Epithelial cell of esophagus (primary cell): Measurements from ENCODE around the gene AP2A2.

Experiments
- DNase-seq: peaks from one replicate; pipeline ENCODE4 v3.0.0; 2010; ENCODE audit warnings: low read depth
- H3K4me3 ChIP-seq: 2 replicates; pipeline ENCODE4 v1.5.1; 2011; ENCODE audit warnings: mild to moderate bottlenecking, low read length, control low read depth
- TF ChIP-seq, protein P1 (sequence below): IDR thresholded peaks from 2 replicates; pipeline ENCODE4 v1.5.1; 2011; ENCODE audit warnings: low read depth, mild to moderate bottlenecking, low read length, control low read depth, inconsistent platforms; ENCODE audit not compliant: insufficient read depth; ENCODE audit errors: missing control alignments

The AP2A2 gene

GRCh38 chr11:1034456-1035295, 109.0 kb downstream of the AP2A2 start:
- no peak overlapping the region for H3K4me3 ChIP-seq
- TF ChIP-seq, protein P1, sequence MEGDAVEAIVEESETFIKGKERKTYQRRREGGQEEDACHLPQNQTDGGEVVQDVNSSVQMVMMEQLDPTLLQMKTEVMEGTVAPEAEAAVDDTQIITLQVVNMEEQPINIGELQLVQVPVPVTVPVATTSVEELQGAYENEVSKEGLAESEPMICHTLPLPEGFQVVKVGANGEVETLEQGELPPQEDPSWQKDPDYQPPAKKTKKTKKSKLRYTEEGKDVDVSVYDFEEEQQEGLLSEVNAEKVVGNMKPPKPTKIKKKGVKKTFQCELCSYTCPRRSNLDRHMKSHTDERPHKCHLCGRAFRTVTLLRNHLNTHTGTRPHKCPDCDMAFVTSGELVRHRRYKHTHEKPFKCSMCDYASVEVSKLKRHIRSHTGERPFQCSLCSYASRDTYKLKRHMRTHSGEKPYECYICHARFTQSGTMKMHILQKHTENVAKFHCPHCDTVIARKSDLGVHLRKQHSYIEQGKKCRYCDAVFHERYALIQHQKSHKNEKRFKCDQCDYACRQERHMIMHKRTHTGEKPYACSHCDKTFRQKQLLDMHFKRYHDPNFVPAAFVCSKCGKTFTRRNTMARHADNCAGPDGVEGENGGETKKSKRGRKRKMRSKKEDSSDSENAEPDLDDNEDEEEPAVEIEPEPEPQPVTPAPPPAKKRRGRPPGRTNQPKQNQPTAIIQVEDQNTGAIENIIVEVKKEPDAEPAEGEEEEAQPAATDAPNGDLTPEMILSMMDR: no peak
- DNase-seq: no peak

DNA sequence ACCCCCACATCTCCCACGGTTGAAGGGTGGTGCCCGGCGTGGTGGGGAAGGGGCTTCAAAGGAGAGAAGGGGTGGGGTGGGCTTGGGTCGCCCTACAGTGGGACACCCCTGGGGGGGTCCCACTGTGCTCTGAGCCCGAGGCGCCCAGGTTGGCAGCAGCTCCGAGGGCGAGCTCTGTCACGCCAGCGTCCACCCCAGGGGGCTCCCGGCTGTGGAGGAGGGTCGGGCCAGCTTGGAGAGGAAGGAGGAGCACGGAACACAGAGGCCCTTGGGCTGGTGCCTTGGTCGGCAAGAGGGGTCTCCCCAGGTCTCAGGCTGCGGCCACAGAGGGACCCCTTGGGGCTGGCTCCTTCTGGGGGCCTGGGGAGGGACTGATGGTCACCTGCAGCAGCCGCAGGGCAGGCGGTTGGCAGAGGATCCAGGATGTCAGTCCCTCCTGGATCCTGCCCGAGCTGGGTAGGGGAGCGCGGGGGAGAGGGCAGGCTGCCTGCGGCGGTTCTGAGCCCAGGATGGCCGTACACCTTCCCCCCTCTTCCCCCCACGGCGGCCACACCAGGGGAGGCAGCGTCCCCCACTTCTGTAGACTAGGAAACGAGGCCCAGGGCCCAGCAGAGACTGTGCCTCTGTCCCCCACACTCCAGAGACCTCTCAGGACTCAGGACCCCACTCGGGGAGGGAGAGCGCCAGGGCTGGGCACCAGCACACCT, 110.1 kb downstream of the AP2A2 start:
- H3K4me3 ChIP-seq: no peak overlapping the region
- DNase-seq: no peak
- TF ChIP-seq, protein P1: no peak

- TF ChIP-seq, protein P1: no peak
- H3K4me3 ChIP-seq: no peak within 1 kb of the TSS
- no peak for DNase-seq
These were observed 110.7 kb downstream of the AP2A2 start, which contains the start of gene MUC6 for GRCh38 chr11:1036303-1036923. Gene MUC6 (minus strand): TSS chr11:1036718. CDS start chr11:1036655, 63 bp downstream.

DNA sequence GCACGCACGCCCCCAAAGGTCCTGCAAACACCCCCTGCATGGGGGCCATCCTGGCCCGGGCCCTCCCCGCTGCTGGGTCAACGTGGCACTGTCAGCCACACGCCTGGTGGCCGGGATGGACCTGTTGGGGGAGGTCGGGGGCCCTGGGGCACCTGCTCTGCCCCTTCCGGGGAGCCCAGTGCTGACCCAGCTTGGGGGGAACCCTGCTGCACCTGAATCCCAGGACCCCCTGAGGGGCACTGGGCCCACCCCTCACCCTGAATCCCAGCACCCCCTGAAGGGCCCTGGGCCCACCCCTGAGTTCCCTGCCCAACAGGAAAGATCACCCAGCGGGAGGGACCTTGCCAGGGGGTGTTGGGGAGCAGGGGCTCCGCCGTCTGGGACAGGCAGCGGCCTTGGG, 111.3 kb downstream of the AP2A2 start:
- TF ChIP-seq, protein P1: no peak
- no peak for DNase-seq
- H3K4me3 ChIP-seq: no peak overlapping the region

DNA sequence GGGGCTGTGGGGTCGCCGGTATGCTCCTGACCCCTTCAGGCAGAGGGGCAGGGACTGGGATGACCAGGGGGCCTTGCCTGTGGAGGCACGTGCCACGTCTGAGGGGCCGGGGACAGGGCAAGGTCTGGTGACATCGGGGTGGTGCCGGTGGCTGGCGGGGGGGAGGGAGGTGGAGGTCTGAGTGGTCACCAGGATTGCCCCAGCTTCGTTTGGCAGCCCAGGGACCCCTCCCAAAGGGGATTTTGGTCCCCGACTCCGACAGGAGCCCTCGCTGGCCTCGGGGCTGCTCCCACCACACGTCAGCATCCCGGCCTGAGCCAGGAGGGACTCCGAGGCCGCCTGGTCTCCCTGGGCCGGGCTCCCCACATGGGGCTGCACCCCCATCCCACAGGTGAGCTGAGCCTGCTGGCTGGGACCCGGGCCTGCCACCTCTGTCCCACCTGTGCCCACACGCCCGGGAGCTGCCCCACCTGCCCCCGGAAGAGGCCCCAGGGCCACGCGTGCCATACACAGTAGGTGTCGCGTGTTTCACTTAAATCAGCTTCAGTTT, 111.9 kb downstream of the AP2A2 start:
- TF ChIP-seq, protein P1: no peak
- no peak overlapping the region for H3K4me3 ChIP-seq
- no peak for DNase-seq

DNA sequence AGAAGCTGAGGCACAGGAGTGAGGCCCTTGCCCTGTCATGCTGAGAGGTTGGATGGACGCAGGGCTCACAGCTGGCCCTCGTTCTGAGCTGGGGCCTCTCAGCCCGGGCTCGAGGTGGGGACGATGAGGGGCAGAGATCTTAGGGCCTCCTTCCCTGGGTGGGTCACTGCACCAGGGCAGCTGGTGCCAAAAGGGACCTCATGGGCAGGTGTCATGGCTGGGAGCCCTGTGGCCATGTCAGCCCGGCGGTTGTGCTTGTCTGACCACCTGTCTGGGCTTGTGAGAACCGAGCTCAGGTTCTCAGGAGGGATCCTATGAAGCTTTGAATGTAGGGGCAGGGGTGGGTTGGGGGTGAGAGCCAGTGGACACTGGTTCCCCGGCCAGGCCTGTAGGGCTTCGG, 112.7 kb downstream of the AP2A2 start:
- DNase-seq: no peak
- H3K4me3 ChIP-seq: no peak overlapping the region
- TF ChIP-seq, protein P1: no peak
